ENCODE results near the gene TMED1.

DNA sequence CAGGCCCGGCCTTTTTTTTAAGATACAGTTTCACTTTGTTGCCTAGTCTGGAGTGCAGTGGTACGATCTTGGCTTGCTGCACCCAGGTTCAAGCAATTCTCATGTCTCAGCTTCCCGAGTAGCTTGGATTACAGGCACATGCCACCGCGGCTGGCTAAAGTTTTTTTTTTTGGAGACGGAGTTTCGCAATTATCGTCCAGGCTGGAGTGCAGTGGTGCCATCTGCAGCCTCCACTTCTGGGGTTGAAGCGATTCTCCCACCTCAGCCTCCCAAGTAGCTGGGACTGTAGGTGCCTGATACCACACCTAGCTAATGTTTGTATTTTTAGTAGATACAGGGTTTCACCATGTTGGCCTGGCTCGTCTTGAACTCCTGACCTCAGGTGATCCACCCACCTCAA lies 30.5 kb upstream of the TMED1 start:
- TF ChIP-seq, protein P1, sequence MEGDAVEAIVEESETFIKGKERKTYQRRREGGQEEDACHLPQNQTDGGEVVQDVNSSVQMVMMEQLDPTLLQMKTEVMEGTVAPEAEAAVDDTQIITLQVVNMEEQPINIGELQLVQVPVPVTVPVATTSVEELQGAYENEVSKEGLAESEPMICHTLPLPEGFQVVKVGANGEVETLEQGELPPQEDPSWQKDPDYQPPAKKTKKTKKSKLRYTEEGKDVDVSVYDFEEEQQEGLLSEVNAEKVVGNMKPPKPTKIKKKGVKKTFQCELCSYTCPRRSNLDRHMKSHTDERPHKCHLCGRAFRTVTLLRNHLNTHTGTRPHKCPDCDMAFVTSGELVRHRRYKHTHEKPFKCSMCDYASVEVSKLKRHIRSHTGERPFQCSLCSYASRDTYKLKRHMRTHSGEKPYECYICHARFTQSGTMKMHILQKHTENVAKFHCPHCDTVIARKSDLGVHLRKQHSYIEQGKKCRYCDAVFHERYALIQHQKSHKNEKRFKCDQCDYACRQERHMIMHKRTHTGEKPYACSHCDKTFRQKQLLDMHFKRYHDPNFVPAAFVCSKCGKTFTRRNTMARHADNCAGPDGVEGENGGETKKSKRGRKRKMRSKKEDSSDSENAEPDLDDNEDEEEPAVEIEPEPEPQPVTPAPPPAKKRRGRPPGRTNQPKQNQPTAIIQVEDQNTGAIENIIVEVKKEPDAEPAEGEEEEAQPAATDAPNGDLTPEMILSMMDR (IDR thresholded peaks at IDR 0.05; ENCODE audit: low read length): no peak
- no peak for TF ChIP-seq EZH2 (IDR thresholded peaks at IDR 0.05; ENCODE audit: borderline replicate concordance, low read length)

Measured in OCI-LY1 (cell line).